ENCODE measurements around the gene SV2B.

The SV2B gene

DNA sequence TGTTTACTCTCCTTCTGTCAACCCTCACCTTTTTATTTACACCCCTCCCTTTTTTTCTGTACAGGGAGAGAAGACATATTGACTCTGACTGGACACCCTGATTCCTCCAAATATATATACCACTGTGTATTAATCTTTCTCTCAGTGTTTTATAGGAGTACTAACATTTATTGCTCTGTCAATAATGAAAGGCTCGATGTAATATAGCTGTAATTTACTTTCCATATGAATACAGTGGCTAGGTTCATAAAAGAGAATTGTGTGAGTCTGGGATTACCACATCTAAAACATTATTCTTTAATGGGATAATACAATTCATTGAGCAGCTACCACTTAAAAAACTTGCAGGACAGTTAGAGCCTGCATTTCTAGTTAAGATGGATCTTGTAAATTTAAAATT is 194.3 kb downstream of the SV2B start:
- no peak for TF ChIP-seq SIN3A (IDR thresholded peaks at IDR 0.05; ENCODE audit: borderline replicate concordance, insufficient read depth, low read length)
- TF ChIP-seq, protein P1, sequence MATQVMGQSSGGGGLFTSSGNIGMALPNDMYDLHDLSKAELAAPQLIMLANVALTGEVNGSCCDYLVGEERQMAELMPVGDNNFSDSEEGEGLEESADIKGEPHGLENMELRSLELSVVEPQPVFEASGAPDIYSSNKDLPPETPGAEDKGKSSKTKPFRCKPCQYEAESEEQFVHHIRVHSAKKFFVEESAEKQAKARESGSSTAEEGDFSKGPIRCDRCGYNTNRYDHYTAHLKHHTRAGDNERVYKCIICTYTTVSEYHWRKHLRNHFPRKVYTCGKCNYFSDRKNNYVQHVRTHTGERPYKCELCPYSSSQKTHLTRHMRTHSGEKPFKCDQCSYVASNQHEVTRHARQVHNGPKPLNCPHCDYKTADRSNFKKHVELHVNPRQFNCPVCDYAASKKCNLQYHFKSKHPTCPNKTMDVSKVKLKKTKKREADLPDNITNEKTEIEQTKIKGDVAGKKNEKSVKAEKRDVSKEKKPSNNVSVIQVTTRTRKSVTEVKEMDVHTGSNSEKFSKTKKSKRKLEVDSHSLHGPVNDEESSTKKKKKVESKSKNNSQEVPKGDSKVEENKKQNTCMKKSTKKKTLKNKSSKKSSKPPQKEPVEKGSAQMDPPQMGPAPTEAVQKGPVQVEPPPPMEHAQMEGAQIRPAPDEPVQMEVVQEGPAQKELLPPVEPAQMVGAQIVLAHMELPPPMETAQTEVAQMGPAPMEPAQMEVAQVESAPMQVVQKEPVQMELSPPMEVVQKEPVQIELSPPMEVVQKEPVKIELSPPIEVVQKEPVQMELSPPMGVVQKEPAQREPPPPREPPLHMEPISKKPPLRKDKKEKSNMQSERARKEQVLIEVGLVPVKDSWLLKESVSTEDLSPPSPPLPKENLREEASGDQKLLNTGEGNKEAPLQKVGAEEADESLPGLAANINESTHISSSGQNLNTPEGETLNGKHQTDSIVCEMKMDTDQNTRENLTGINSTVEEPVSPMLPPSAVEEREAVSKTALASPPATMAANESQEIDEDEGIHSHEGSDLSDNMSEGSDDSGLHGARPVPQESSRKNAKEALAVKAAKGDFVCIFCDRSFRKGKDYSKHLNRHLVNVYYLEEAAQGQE (IDR thresholded peaks at IDR 0.05; ENCODE audit: insufficient read depth in 1 of 2, low read depth in 2 of 2, low read length in 2 of 2): no peak
- TF ChIP-seq FOXP2 (optimal IDR thresholded peaks at IDR 0.05; ENCODE audit: borderline replicate concordance, extremely low read depth, extremely low read length, insufficient read depth): no peak
- TF ChIP-seq TAF1 (IDR thresholded peaks at IDR 0.05; ENCODE audit: borderline replicate concordance, insufficient read depth, low read length): no peak
- TF ChIP-seq POLR2AphosphoS5 (IDR thresholded peaks at IDR 0.05; ENCODE audit: low read depth, low read length): no peak

DNA sequence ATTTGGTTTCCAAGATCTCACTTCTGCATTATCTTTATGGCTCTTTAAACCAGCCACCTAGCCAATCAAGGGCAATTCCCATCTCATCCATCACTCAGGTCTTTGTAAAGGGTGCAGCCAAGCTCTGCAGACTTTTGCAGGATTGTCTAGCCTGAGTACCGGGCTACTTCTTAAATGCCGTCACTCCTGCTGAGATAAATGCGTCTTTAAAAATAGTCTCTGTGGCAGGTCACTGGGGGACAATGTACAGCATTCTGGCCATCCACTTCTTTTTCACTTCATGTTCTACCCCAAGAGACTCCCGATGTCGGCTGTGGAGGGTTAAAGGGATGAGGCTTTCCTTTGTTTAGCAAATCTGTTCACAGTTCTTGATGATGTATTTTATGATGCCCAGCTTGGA is 194.7 kb downstream of the SV2B start:
- no peak for TF ChIP-seq POLR2AphosphoS5 (IDR thresholded peaks at IDR 0.05; ENCODE audit: low read depth, low read length)
- no peak for TF ChIP-seq FOXP2 (optimal IDR thresholded peaks at IDR 0.05; ENCODE audit: borderline replicate concordance, extremely low read depth, extremely low read length, insufficient read depth)
- TF ChIP-seq SIN3A (IDR thresholded peaks at IDR 0.05; ENCODE audit: borderline replicate concordance, insufficient read depth, low read length): no peak
- no peak for TF ChIP-seq TAF1 (IDR thresholded peaks at IDR 0.05; ENCODE audit: borderline replicate concordance, insufficient read depth, low read length)
- TF ChIP-seq, protein P1 (IDR thresholded peaks at IDR 0.05; ENCODE audit: insufficient read depth in 1 of 2, low read depth in 2 of 2, low read length in 2 of 2): no peak

DNA sequence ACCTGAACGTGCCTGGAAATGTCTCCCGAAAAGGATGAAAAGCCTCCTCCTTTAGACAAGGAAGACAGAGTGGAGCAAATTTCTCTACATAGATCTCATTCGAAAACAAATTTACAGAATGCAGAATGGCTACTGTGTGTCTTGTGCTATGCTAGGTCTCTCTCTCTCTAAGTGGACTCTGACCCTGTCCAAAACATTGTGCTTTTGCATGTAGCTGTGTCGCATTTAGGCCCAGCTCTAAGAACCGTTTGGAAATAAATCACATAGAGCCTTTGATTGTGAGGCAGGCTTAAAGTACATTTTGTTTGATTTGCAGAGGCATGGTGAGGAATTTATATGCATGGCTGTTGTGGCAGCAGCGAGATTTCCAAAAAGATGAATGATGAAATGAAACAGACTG is 198.0 kb downstream of the SV2B start:
- TF ChIP-seq TAF1 (IDR thresholded peaks at IDR 0.05; ENCODE audit: borderline replicate concordance, insufficient read depth, low read length) (no peak), SIN3A (IDR thresholded peaks at IDR 0.05; ENCODE audit: borderline replicate concordance, insufficient read depth, low read length) (no peak), POLR2AphosphoS5 (IDR thresholded peaks at IDR 0.05; ENCODE audit: low read depth, low read length) (no peak), FOXP2 (optimal IDR thresholded peaks at IDR 0.05; ENCODE audit: borderline replicate concordance, extremely low read depth, extremely low read length, insufficient read depth) (no peak)
- TF ChIP-seq, protein P1 (IDR thresholded peaks at IDR 0.05; ENCODE audit: insufficient read depth in 1 of 2, low read depth in 2 of 2, low read length in 2 of 2): no peak

DNA sequence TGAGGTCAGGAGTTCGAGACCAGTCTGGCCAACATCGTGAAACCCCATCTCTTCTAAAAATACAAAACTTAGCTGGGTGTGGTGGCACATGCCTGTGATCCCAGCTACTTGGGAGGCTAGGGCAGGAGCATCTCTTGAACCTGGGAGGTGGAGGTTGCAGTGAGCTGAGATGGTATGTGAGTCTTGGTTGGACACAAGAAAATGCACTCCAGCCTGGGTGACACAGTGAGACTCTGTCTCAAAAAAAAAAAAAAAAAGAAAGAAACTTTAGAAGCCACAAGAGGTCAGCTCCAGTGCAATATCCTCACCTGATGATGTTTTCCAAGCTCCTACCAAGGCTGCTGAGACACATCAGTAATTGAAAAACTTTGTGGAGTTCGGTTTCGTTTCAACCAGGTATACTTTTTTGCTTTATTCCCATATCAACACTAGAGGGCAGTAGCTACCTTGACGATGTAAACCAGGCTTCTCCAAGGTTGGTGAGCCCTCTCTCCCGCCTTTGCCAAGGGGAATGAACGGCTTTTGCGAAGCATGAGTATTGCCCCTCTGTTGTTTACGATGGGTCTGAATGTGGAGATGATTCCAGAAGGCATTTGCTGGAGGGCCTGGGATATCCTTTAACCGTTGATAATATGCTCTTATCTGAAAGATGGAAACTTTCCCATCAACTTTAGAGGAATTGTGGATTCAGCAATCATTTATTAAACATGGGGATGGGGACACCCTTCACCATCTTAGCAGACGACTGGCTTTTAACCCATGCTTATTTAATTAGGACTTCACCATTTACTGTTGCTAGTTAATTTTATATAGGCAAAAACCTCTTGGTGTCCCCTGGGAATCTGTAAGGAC is 202.8 kb downstream of the SV2B start:
- TF ChIP-seq FOXP2 (optimal IDR thresholded peaks at IDR 0.05; ENCODE audit: borderline replicate concordance, extremely low read depth, extremely low read length, insufficient read depth): no peak
- TF ChIP-seq SIN3A (IDR thresholded peaks at IDR 0.05; ENCODE audit: borderline replicate concordance, insufficient read depth, low read length): no peak
- no peak for TF ChIP-seq TAF1 (IDR thresholded peaks at IDR 0.05; ENCODE audit: borderline replicate concordance, insufficient read depth, low read length)
- TF ChIP-seq POLR2AphosphoS5 (IDR thresholded peaks at IDR 0.05; ENCODE audit: low read depth, low read length): no peak
- TF ChIP-seq, protein P1 (IDR thresholded peaks at IDR 0.05; ENCODE audit: insufficient read depth in 1 of 2, low read depth in 2 of 2, low read length in 2 of 2): no peak

Measured in PFSK-1 (cell line).